Activated CD4-positive, alpha-beta T cell treated with anti-CD3 and anti-CD28 coated beads, Interleukin-2, amount 50 U/mL, for 24 hours (primary cell): Measurements from ENCODE around the gene NF1.
"Not testable (repeated sequence)": the region's sequence is repeated elsewhere in the genome, so short reads cannot be mapped to it uniquely, and the experiment has no call there.

ENCODE experiments used
- DNase-seq, 2 donors: peaks; one replicate each; pipeline ENCODE4 v3.0.0-alpha.2; 2020; ENCODE audit warnings: low read depth in 1 of 2, low spot score in 1 of 2

NF1 gene

DNA sequence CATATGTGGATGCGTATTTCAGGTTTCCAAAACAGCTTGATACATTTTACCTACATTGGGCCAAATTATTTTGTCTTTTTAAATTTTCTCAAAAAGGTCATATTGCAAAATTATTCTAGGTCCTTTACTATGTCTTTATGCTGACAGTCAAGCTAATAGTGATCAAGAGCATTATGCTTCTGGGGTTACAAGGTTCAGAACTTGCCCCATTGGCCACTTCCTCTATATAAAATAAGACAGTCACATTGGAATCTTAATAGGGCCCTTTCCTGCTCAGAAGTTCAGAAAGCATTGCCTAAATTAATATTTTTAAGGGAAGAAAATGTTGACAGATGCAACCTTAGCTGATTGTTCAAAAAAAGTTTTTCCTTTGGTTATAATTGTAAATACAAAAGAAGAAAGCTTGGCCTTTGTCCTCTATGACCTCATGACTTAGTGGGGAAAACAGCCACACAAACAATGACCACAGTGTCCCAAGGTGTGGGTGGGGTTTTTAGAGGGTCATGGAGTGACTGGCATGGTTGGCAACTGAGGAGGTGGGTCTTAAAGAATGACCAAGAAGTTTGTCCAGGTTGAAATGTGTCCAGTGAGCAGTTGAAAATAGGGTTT is 284.9 kb downstream of the NF1 start:
- DNase-seq, result no peak

- DNase-seq, result no peak
These were observed 286.4 kb downstream of the NF1 start for GRCh38 chr17:31381165-31381668.

DNA sequence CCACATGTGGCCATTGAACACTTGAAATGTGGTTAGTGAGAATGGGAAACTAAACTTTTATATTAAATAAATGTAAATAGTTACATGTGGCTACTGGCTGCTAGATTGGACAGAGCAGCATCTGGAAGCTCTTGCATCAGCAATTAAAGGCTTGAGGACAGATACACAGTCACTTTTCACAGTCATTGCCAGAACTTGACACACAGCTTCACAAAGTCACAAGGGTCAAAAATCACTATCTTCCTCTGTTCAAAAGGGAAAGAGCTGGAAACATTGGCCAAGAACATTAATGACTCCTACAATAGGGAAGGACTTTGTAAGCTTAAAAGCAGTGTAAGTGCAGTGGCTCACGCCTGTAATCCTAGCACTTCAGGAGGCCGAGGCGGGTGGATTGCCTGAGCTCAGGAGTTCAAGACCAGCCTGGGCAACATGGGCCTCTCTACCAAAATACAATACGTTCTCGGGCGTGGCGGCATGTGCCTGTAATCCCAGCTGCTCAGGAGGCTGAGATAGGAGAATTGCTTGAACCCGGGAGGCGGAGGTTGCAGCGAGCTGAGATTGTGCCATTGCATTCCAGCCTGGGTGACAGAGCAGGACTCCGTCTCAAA is 288.0 kb downstream of the NF1 start:
- not testable (repeated sequence) for DNase-seq

- not testable (repeated sequence) for DNase-seq
These were observed 288.7 kb downstream of the NF1 start for GRCh38 chr17:31383488-31383887.

DNA sequence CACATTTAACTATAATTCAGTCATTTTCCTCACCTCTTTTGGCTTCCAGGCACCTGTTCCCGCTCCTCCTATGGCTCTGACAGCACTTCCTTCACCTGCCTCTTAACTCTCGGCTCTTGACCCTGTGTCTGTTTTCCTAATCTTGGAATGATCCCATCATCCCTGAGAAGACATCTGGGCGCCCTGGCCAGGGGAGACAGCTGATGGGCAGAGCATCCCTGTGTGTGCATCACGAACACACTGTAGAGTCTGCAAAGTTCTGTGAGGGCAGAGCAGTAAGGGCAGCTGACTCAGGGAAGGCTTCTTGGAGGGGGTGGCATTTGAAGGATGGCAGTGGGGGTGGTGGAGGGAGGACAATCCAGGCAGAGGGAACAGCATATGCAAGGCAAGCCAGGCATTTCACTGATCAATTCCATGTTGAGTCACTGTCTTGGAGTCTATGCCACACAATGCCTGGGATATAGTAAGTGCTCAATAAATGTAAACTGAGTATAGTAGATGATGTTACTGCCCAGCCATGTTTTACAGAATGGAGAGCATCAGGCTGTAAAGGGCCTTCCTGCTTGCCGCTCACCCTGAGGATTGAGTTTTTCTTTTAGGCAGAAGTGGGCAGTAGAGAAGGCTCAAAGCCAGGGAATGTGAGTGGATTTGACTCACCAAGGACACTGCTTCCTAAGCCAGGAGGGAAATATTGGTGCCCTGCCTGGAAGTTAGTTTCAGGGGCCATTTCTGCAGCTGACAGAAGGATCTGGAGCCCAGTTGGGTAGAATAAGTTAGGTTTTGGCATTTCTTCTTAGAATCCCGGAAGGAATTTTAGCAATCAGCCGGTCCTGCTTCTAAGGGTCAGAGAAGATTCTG is 290.9 kb downstream of the NF1 start:
- no peak for DNase-seq

GRCh38 chr17:31386542-31387075 is 291.8 kb downstream of the NF1 start:
- DNase-seq, result no peak

GRCh38 chr17:31387438-31387837 is 292.7 kb downstream of the NF1 start:
- no peak for DNase-seq

GRCh38 chr17:31388351-31388750 is 293.6 kb downstream of the NF1 start:
- no peak for DNase-seq

- no peak for DNase-seq
These were observed 294.2 kb downstream of the NF1 start for GRCh38 chr17:31388770-31389656.

DNA sequence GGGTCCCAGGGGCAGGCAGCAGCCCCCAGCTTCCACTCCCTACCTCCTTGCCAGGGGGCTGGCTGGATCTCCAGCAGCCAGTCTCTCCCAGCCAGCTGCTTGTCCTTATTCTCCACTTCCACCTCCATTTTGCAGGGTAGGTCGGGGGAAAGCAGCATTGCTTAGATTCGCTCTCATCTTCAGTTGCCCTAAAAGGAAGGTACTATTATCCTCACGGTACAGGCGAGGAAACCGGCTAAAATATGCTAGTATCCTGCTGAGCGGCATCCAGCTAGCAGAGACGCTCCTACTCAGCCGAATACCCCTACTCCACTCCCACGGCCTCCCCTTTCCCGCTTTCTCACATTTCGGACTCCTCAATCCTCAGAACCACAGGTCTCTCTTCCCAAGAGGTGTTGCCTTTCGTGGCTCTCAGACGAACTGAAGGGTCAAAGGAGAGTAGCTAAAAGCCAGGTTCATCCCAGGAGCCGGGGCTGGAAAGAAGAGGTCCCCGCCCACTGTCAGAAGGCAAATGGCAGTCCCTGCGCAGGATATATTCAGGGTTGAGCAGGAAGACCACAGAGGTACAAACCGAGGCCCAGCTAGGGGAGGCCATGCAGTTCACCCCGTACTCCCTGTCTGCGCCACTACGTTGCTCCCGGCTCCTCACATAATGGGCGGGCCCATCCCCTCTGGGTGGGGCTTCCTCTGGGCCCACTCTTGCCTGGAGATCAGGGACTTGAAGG is 295.0 kb downstream of the NF1 start:
- DNase-seq, result no peak

GRCh38 chr17:31390426-31390747 is 295.6 kb downstream of the NF1 start:
- DNase-seq, result no peak

GRCh38 chr17:31390748-31391495 is 296.1 kb downstream of the NF1 start:
- no peak for DNase-seq

- DNase-seq, result no peak
These were observed 296.7 kb downstream of the NF1 start, which contains the start of gene RAB11FIP4 for GRCh38 chr17:31391496-31391949. Gene RAB11FIP4 (plus strand): TSS chr17:31391675. CDS start chr17:31391853, 178 bp downstream.

DNA sequence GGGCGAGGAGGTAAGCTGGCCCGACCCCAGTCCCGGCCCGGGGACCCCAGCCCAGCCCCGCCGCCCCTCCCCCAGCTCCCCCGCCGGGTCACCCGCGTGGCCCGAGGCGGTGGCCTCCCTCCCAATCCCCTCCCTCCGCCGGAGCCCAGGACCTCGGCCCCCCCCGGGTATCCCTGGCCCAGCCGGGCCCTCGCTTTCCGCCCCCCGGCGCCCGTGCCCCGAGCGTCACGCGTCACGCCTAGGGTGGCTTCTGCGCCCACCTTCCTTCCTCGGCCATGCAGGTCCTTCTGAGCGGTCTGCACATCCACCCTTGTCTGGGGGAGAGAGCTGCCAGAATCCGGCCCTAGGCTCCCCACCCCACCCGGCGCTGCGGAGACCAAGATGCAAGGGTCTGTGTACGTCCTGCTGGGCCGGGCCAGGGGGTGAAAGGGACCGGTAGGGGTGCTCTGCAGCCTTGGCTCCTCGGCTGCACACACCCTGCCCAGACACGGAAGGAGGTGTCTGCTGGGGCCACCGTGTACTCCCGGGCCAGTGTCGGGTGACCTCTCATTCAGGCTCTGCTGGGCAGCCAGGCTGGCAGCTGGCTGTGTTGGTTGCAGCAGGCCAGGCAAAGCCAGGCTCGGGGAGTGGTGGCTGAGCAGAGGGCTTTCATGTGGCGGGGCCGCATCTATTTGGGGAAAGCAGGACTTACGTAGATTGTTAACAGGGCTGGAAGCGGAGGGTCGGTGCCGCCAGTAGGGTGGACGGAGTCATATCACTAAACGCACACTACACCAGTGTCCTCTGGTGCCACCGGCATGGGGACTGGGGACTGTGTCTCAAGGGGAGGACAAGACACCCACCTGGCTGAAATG is 297.5 kb downstream of the NF1 start:
- DNase-seq, result no peak

- no peak for DNase-seq
These were observed 298.3 kb downstream of the NF1 start for GRCh38 chr17:31392856-31393748.

GRCh38 chr17:31393749-31394146 is 299.0 kb downstream of the NF1 start:
- no peak for DNase-seq

GRCh38 chr17:31394544-31394943 is 299.8 kb downstream of the NF1 start:
- DNase-seq, result no peak
